Gastroesophageal sphincter (tissue), 4 donors: ENCODE data around the gene DDX5. TPM values are rescaled to one million over a fixed set of nuclear protein-coding genes. Genes with fewer than 3 reads are reported as not detected.

Experiments
- ATAC-seq: fragments of 150-250 bp; one replicate; pipeline ENCODE4 v1.9.1; 2016; ENCODE audit warnings: mild to moderate bottlenecking, moderate library complexity
- H3K27ac ChIP-seq, 4 donors: fragments of 200-600 bp; sonication (generic) in 3 of 4; 1 replicate in 3 of 4; 2 replicates in 1 of 4; pipeline ENCODE4 v1.5.1; 2016 to 2019
- H3K27me3 ChIP-seq: fragments of 200-600 bp; sonication (generic); one replicate; pipeline ENCODE4 v1.5.1; 2019
- H3K36me3 ChIP-seq, 2 donors: fragments of 200-600 bp; sonication (generic); one replicate each; pipeline ENCODE4 v1.5.1; 2019; ENCODE audit warnings: control low read depth in 1 of 2
- H3K4me1 ChIP-seq, 3 donors: fragments of 200-600 bp; sonication (generic); 1 replicate in 2 of 3; 2 replicates in 1 of 3; pipeline ENCODE4 v1.5.1; 2016 to 2019; ENCODE audit warnings: control low read depth in 2 of 3
- H3K4me3 ChIP-seq, 2 donors: fragments of 200-600 bp; sonication (generic); one replicate each; pipeline ENCODE4 v1.5.1; 2019; ENCODE audit warnings: mild to moderate bottlenecking in 1 of 2, moderate library complexity in 1 of 2
- H3K9me3 ChIP-seq, 3 donors: fragments of 200-600 bp; sonication (generic); one replicate each; pipeline ENCODE4 v1.5.1; 2017 to 2019; ENCODE audit warnings: control low read depth in 2 of 3
- CTCF ChIP-seq, 4 experiments: fragments of 200-600 bp in 2 of 4; fragments of 450-650 bp in 2 of 4; sonication (generic) in 1 of 4; IDR thresholded peaks; one replicate each; pipeline ENCODE4 v1.5.1; 2017 to 2019; ENCODE audit warnings: antibody characterized with exemption in 4 of 4, mild to moderate bottlenecking in 2 of 4, moderate library complexity in 2 of 4
- EP300 ChIP-seq: sonication (generic); formaldehyde crosslinking; IDR thresholded peaks from one replicate; pipeline ENCODE4 v1.6.1; 2017; ENCODE audit warnings: antibody characterized with exemption, mild to moderate bottlenecking
- POLR2A ChIP-seq, 2 donors: fragments of 450-650 bp; IDR thresholded peaks; one replicate each; pipeline ENCODE4 v1.6.1; 2017; ENCODE audit warnings: antibody characterized with exemption in 2 of 2, mild to moderate bottlenecking in 2 of 2, moderate library complexity in 1 of 2
- POLR2AphosphoS5 ChIP-seq: sonication (generic); formaldehyde crosslinking; IDR thresholded peaks from one replicate; pipeline ENCODE4 v1.6.1; 2017; ENCODE audit warnings: antibody characterized with exemption
- WGBS, 2 donors: methylation state at CpG; one replicate each; pipeline ENCODE4 v1.1.5; 2018; ENCODE audit warnings: low coverage in 1 of 2; 5-methylcytosine and 5-hydroxymethylcytosine counted together
- total RNA-seq, 4 donors: library from RNA; depleted of rRNA; stranded (reverse); fragments of >200 nt; gene quantifications; one replicate each; pipeline ENCODE4 v1.1.0, GENCODE V29; 2016

The DDX5 gene
- total RNA-seq, 4 donors from 2014 or later: 585 to 908 (median 632) TPM

- no peaks in the 10 kb centered on the region for H3K27me3 ChIP-seq
- peak within 1 kb of the TSS; percentile 94 to 100 (median 98) for H3K27ac ChIP-seq
- 0% methylated on average over 2 to 8 of the region's 77 CpGs for WGBS, 2 donors
- H3K4me3 ChIP-seq: peak within 1 kb of the TSS; percentile 84 to 85
- ATAC-seq: peak; percentile 86
- no peaks in the 10 kb centered on the region for H3K9me3 ChIP-seq
- peaks cover 15 to 49% of the 10 kb centered on the region in 2 donors for H3K36me3 ChIP-seq
- peaks cover 10 to 64% (median 20%) of the 10 kb centered on the region in 3 donors for H3K4me1 ChIP-seq
- TF ChIP-seq CTCF (IDR thresholded peaks at IDR 0.05) (no peak), EP300 (no peak), POLR2A (IDR thresholded peaks at IDR 0.05) (peak; percentile 91 to 92), POLR2AphosphoS5 (peak; percentile 96)
Observed at GRCh38 chr17:64506576-64507412, 705 bp upstream of the DDX5 start, which contains the start of gene CEP95. Gene CEP95, plus strand, starts transcription at chr17:64506977. Its CDS starts 121 bp downstream, at chr17:64507098.

GRCh38 chr17:64505340-64506200 lies 519 bp downstream of the DDX5 start:
- Histone ChIP-seq H3K4me3 (peak overlapping the region; percentile 84 to 85), H3K4me1 (peaks cover 10 to 74% (median 20%) of the 10 kb centered on the region in 3 donors), H3K36me3 (peaks cover 24 to 49% of the 10 kb centered on the region in 2 donors), H3K27ac (peak overlapping the region; percentile 94 to 100 (median 98)), H3K27me3 (no peaks in the 10 kb centered on the region), H3K9me3 (no peaks in the 10 kb centered on the region)
- TF ChIP-seq EP300 (no peak), POLR2AphosphoS5 (peak; percentile 86), CTCF (IDR thresholded peaks at IDR 0.05) (peak in 2 of 4 experiments; percentile 18 to 33), POLR2A (IDR thresholded peaks at IDR 0.05) (peak; percentile 41 to 54)
- peak; percentile 68 for ATAC-seq
- 0 to 2% methylated on average over 12 to 42 of the region's 76 CpGs for WGBS, 2 donors

GRCh38 chr17:64504769-64505339 lies 1.2 kb downstream of the DDX5 start:
- no peak for ATAC-seq

More at GRCh38 chr17:64504769-64505339, 1.2 kb downstream of the DDX5 start:
- Histone ChIP-seq H3K9me3 (no peaks in the 10 kb centered on the region), H3K36me3 (peaks cover 29 to 49% of the 10 kb centered on the region in 2 donors), H3K27ac (peak overlapping the region; percentile 94 to 100 (median 98)), H3K27me3 (no peaks in the 10 kb centered on the region), H3K4me1 (peaks cover 10 to 74% (median 20%) of the 10 kb centered on the region in 3 donors), H3K4me3 (peak overlapping the region; percentile 84 to 85)
- 0 to 1% methylated on average over 11 to 13 of the region's 13 CpGs for WGBS, 2 donors
- no peak for TF ChIP-seq POLR2A (IDR thresholded peaks at IDR 0.05)
- peak; percentile 68 for TF ChIP-seq POLR2AphosphoS5
- TF ChIP-seq CTCF (IDR thresholded peaks at IDR 0.05): no peak
- TF ChIP-seq EP300: no peak
